ENCODE measurements around the gene PTPRU. TPM values are rescaled to one million over a fixed set of nuclear protein-coding genes. Genes with fewer than 3 reads are reported as not detected.

Gene PTPRU
- total RNA-seq, 1 experiment from 2014 or later, result 45.5 TPM

DNA sequence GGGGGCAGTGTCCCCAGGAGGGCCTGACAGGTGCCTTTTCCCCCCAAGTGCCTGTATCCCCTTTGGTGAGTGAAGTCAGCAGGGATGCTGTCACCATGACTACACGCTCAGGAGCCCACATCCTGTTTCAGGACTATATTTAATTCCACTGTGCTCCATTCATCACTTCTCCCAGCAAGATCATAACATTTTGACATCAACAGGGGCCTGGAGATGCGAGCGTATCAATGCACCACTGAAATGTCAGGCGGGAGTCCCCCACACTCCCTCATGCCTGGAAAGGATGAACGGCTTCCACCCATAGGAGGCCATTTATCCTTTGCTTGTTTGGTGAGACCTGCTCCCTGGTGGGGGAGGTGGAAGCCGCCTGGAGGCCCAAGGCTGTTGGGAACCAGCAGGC lies 119.1 kb downstream of the PTPRU start:
- TF ChIP-seq, protein P1, sequence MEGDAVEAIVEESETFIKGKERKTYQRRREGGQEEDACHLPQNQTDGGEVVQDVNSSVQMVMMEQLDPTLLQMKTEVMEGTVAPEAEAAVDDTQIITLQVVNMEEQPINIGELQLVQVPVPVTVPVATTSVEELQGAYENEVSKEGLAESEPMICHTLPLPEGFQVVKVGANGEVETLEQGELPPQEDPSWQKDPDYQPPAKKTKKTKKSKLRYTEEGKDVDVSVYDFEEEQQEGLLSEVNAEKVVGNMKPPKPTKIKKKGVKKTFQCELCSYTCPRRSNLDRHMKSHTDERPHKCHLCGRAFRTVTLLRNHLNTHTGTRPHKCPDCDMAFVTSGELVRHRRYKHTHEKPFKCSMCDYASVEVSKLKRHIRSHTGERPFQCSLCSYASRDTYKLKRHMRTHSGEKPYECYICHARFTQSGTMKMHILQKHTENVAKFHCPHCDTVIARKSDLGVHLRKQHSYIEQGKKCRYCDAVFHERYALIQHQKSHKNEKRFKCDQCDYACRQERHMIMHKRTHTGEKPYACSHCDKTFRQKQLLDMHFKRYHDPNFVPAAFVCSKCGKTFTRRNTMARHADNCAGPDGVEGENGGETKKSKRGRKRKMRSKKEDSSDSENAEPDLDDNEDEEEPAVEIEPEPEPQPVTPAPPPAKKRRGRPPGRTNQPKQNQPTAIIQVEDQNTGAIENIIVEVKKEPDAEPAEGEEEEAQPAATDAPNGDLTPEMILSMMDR (conservative IDR thresholded peaks at IDR 0.05), result no peak
- Histone ChIP-seq H3K9ac (ENCODE audit: extremely low read depth, insufficient read length, low read length) (no peak overlapping the region), H3K27me3 (ENCODE audit: insufficient read depth, low read length) (0 out of 2 replicates have a peak, but pooled peaks cover 3% of the 10 kb centered on the region), H2BK15ac (ENCODE audit: low read depth, low read length) (no peak overlapping the region), H2AFZ (ENCODE audit: low read length) (no peak overlapping the region), H3K79me1 (ENCODE audit: insufficient read depth, low read depth, low read length, poor library complexity, severe bottlenecking) (no peaks in the 10 kb centered on the region), H3K56ac (ENCODE audit: insufficient read length, low read depth, low read length) (no peak overlapping the region), H4K5ac (ENCODE audit: insufficient read length, low read depth, low read length) (no peak overlapping the region), H3K23ac (ENCODE audit: insufficient read length, low read depth, low read length) (no peak overlapping the region), H2BK5ac (ENCODE audit: insufficient read length, low read length) (no peak overlapping the region), H3K9me3 (ENCODE audit: control insufficient read depth, low read depth, low read length) (no peaks in the 10 kb centered on the region), H3K23me2 (ENCODE audit: insufficient read length, low read depth, low read length, poor library complexity, severe bottlenecking) (no peaks in the 10 kb centered on the region), H2BK120ac (ENCODE audit: low read depth, low read length, poor library complexity, severe bottlenecking) (no peak overlapping the region), H4K20me1 (ENCODE audit: control insufficient read depth, insufficient read depth, insufficient read length) (no peaks in the 10 kb centered on the region), H3K79me2 (ENCODE audit: insufficient read depth, low read length) (no peaks in the 10 kb centered on the region), H2BK12ac (ENCODE audit: insufficient read length, low read depth, low read length) (no peak overlapping the region), H3K4me1 (ENCODE audit: insufficient read depth, low read length) (no peaks in the 10 kb centered on the region), H3K4ac (ENCODE audit: low read depth, low read length) (no peak overlapping the region), H4K8ac (replicated peaks; ENCODE audit: insufficient read length, low read depth, low read length) (no peak overlapping the region), H3K18ac (ENCODE audit: insufficient read length, low read depth, low read length) (no peak overlapping the region), H3K27ac (ENCODE audit: insufficient read length, low read depth, low read length) (no peak overlapping the region), H2AK5ac (ENCODE audit: insufficient read length, low read length) (no peak overlapping the region), H3K4me2 (ENCODE audit: insufficient read depth, insufficient read length, low read length) (no peak overlapping the region), H3K14ac (ENCODE audit: insufficient read depth, low read length) (no peak overlapping the region), H2BK20ac (ENCODE audit: low read depth, low read length, poor library complexity, severe bottlenecking) (no peak overlapping the region), H4K91ac (ENCODE audit: insufficient read length, low read depth, low read length) (no peak overlapping the region), H3T11ph (ENCODE audit: low read length) (no peak overlapping the region)
- no peak overlapping the region for H3K27ac Mint-ChIP-seq
- no CpG with 5 or more reads among the region's 6 CpGs for WGBS (ENCODE audit: extremely low coverage, insufficient read length, low lambda C conversion rate)
- peaks cover 30 to 33% of the 10 kb centered on the region in 2 experiments for H3K4me1 Mint-ChIP-seq
- peak; percentile 23 for DNase-seq
- H3K36me3 Mint-ChIP-seq (ENCODE audit: insufficient read depth in 1 of 3, low read depth in 3 of 3), result no peaks in the 10 kb centered on the region; a peak in 1 of 7 replicates
- no peak overlapping the region for H3K4me3 Mint-ChIP-seq
- no peaks in the 10 kb centered on the region for H3K9me3 Mint-ChIP-seq
- H3K27me3 Mint-ChIP-seq (ENCODE audit: low read depth), result peaks cover 21% of the 10 kb centered on the region

All from H9 (cell line).